ENCODE results near the gene HSPA13. TPM values are rescaled to one million over a fixed set of nuclear protein-coding genes. Genes with fewer than 3 reads are reported as not detected.

HSPA13 gene, protein sequence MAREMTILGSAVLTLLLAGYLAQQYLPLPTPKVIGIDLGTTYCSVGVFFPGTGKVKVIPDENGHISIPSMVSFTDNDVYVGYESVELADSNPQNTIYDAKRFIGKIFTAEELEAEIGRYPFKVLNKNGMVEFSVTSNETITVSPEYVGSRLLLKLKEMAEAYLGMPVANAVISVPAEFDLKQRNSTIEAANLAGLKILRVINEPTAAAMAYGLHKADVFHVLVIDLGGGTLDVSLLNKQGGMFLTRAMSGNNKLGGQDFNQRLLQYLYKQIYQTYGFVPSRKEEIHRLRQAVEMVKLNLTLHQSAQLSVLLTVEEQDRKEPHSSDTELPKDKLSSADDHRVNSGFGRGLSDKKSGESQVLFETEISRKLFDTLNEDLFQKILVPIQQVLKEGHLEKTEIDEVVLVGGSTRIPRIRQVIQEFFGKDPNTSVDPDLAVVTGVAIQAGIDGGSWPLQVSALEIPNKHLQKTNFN
- polyA plus RNA-seq = 1 to 10 TPM; 5.6 to 7.9 (median 5.8) TPM

DNA sequence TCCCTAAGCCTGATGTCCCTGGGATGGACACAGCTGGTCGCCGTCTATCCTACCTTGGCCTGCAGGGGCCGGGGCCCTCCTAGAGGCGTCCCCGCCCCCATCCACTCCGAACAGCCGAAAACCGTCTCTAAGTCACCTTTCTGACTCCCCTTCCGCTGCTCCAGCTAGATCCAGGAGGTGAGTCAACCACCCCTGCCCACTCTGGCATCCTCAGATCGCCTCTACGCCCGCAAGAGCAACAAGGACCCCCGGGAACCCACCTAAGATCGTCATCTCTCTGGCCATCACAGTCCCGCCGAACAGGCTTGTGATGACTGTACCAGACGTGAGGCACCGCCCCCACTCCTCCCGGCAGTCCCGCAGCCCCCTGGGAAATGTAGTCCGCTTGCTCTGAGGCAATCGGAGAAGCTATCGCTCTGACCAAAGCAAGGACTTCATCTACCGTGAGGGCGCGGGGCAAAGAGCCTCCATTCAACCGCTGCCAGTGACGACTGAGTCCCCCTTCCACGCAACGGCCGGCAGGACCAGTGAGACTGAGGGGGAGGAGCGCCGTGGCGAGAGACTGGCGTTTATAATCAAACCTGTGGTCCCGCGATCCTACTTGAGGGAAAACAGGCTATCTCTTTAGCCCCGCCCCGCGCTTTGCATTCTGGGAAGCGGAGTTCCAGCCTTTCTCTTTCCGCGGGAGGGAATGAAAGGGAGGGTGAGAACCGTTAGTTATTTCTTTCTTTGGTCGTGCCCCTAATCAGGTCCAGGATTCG lies at the start of gene HSPA13:
TSS of gene HSPA13 (minus strand) at position 312 of the 761 bp plus-strand sequence. CDS start at position 285, 27 bp downstream.
- 0 to 1% (median 0%) methylated on average over 46 of the region's 46 CpGs for WGBS, 3 donors
- peak within 1 kb of the TSS; percentile 71 for H3K27ac ChIP-seq (ENCODE audit: low read depth, low read length)

DNA sequence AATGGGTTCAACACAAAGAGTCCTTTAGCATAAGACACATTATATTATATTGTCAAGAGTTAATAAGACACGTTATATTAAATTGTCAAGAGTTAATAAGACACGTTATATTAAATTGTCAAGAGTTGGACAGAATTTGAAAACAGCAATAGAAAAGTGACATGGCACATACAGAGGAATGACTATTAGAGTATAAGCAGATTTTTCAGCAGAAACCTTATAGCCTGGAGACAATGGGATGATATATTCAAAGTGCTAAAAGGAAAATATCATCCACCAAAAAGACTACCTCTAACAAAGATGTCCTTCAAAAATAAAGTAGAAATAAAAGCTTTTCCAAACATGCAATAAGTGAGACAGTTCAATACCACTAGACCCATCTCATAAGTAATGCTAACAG lies 36.0 kb upstream of the HSPA13 start:
- H3K27ac ChIP-seq (ENCODE audit: low read depth, low read length) = no peak overlapping the region
- 55 to 91% (median 85%) methylated on average over 2 of the region's 2 CpGs for WGBS, 3 donors

DNA sequence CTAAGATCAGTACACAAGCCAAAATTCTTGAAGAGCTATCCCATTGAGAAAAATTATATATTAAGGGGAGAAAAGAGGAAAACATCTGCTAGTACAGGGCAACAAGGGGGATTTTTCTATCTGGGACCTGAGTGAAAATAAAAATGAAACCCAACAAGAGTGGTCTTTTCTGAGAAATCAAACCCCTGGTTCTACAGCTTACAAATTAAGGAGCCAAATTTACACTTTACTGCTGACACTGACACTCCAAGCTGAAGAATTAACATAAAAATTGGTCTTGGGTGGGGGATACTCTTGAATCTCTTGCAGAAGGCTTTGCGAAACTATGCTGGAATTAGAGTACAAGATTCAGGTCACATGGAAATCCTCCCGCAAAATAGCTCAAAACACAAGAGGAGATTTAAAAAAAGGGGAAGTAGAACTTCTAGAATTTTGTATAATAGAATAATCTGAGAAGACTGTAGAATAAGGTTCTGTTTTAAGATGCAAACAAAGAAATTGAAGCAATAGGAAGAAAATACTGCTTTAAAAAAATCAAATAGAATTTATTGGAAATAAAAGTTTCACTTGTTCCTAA lies 32.1 kb upstream of the HSPA13 start:
- 73 to 82% (median 79%) methylated on average over 2 of the region's 2 CpGs for WGBS, 3 donors
- H3K27ac ChIP-seq (ENCODE audit: low read depth, low read length) = no peak overlapping the region

DNA sequence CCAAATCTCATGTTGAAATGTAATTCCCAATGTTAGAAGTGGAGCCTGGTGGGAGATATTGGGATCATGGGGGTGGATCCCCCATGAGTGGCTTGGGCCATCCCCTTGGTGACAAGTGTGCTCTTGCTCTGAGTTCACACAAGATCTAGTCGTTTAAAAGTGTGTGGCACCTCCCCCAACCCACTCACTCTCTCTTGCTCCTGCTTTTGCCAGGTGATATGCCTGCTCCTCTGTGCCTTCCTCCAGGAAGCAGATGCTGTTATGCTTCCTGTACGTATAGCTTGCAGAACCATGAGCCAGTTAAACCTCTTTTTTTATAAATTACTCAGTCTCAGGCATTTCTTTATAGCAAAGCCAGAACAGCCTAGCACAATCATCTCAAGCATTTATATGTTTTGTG lies 23.0 kb upstream of the HSPA13 start:
- no peak overlapping the region for H3K27ac ChIP-seq (ENCODE audit: low read depth, low read length)
- 23 to 27% (median 25%) methylated on average over 2 of the region's 2 CpGs for WGBS, 3 donors

DNA sequence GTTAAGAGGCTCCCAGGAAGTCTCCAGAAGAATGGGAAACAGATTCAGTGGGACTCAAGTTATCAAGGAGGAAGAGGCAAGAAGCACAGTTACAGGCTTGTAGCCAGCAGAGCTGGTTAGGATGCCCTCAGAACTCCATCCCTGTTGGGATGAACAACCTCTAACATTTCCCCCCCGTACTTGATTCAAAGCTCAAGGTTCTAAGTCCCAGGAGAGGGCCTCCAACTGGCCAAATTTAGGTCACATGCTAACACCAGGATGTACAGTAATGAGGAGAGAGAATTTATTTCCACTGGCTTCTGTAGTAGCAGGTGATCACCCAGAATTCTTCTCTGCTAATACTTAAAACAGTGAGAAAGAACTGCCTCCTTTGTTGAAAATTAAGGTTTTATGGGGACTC lies 22.3 kb upstream of the HSPA13 start:
- WGBS, 3 donors = 42 to 54% (median 47%) methylated on average over 1 of the region's 1 CpG
- no peak overlapping the region for H3K27ac ChIP-seq (ENCODE audit: low read depth, low read length)

DNA sequence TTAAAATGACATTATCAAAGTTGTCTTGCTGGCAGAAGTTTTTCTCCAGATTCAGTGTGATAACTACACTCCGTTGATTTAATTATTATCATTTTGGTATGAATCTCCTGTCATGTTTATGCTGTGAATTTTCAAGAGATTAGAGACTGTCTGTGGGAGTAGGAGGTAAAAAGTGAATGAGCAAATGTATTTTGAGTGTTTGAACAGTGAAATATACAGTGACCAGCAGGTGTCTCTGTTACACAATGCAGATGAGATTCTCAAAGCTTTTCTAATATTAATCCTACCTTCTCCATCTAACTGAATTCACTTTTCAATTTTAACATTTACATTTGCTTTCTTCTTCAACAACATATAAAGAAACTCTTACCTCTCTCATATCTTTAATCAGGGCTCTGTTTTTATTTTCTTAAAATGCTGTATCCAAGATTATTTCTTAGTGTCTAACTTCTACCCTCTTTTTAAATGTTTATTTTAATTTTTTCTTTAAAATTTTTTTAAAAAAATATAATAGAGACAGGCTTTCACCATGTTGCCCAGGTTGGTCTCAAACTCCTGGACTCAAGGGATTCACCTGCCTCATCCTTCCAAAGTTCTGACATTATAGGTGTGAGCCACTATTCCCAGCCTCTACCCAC lies 20.9 kb upstream of the HSPA13 start:
- no peak overlapping the region for H3K27ac ChIP-seq (ENCODE audit: low read depth, low read length)
- WGBS, 3 donors = 26 to 36% (median 35%) methylated on average over 1 of the region's 1 CpG

DNA sequence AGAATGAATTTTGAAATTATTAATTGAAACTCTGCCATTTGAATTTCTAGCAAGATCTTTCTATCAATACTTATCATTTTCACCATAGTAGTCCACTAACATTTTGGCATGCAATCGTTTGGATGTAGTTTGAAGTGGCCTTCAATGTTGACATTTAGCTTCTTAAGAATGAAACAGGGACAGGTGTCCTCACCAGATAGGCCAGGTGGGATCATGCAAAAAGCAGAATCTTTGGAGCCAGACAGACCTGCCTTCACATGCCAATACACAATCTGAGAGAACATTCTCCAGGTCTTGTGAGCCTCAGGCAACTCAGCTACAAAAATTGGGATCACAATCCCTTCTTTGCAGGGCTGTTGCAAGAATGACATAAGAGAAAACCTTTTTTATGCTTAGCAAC lies 18.3 kb upstream of the HSPA13 start:
- 33 to 73% (median 47%) methylated on average over 1 of the region's 1 CpG for WGBS, 3 donors
- no peak overlapping the region for H3K27ac ChIP-seq (ENCODE audit: low read depth, low read length)

DNA sequence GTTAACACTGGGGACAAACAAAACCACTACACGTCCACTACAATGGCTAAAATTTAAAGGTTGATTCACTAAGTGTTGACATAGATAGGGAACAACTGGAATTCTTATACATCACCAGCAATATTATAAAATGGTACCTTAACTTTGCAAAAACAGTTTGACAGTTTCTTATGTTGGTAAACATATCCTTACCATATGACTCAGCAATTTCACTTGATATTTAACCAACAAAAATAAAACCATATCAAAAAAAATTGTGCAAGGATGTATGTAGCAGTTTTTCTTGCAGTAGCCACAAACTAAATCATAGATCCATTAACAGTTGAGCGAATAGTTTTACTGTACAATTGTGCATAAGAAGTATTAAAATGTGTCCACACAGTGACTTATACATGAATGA lies 5.3 kb upstream of the HSPA13 start:
- H3K27ac ChIP-seq (ENCODE audit: low read depth, low read length) = no peak overlapping the region
- WGBS, 3 donors = 92 to 97% (median 94%) methylated on average over 2 of the region's 2 CpGs

DNA sequence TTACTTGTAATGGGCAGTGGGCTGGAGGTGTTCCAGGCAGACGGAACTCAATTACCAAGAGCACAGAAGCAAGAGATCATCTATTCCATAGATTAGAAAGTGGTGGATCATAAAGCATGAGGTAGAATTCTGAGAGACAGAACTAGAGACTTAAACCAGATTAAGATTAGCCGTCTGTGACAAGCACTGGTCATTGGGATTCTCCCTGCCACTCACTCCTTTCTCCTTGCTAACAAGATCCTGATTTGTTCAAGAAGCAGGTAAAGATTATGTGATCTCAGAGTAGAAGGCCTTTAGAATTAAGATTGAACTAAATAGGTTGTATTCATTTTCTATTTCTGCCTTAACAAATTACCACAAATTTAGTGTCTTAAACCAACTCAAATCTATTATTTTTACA lies 1.5 kb upstream of the HSPA13 start:
- no peak overlapping the region for H3K27ac ChIP-seq (ENCODE audit: low read depth, low read length)
- 90 to 98% (median 98%) methylated on average over 2 of the region's 2 CpGs for WGBS, 3 donors

DNA sequence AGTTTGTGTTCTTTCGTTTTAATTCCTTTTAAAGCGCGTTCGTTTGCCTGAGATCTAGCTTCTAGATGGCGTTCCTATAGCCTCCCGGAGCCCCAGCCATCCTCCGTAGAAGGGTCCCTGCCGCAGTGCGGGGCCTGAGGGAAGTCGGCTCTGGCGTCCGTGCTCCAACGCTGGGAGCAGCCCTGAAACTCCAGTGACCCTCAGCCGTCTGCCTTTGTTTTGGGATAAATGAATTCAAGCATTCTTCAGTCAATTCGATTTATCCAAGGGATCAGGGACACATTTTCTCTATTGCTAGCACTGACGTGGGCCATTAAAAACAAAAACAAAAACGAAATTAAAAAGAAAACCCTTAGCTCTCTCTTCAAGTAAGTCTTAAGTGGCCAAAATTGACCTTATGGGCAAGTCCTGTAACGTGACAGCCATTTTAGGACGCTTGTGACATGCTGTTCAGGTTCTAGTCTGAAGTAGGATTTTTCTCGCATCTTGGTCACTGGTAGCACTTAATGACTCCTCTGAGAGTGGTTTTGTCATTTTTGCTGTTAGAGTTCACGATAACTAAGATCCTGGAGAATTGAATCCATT lies 742 bp upstream of the HSPA13 start:
- peak overlapping the region; percentile 71 for H3K27ac ChIP-seq (ENCODE audit: low read depth, low read length)
- 3% methylated on average over 21 of the region's 21 CpGs for WGBS, 3 donors

DNA sequence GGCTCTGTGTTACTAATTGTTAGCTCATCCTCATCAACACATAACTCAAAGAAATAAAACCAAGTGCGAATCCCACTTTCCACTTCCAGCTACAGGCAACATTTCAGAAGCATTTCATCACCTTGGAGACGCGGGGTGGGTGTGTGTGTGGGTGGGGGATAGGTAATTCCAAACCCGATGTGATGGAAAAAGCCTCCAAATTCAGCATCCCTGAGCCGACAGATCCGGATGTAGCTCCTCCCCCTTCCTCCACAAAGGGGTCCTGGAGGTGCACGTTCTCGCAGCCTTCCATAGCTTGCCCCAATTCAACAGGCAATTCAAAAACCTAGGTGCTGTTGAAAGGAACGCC lies 486 bp downstream of the HSPA13 start:
- H3K27ac ChIP-seq (ENCODE audit: low read depth, low read length) = no peak overlapping the region
- 0 to 1% (median 1%) methylated on average over 9 of the region's 9 CpGs for WGBS, 3 donors

DNA sequence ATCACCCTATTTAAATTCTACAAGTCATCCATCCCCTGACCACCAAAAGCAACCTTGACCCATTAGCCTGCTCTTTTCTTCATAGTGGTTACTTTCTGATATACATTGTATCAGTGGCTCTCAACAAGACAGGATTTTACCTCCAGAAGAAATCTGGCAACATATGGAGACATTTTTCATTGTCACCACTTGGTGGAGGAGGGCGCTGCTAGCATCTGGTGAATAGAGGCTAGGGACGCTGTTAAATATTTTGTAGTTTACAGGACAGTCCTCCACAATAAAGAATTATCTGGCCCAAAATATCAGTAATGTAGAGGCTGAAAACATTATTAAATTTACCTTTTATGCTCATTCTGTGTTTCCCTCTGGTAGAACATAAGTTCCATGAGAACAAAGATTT lies 6.1 kb downstream of the HSPA13 start:
- no peak overlapping the region for H3K27ac ChIP-seq (ENCODE audit: low read depth, low read length)
- WGBS, 3 donors = 98 to 100% (median 99%) methylated on average over 2 of the region's 2 CpGs

DNA sequence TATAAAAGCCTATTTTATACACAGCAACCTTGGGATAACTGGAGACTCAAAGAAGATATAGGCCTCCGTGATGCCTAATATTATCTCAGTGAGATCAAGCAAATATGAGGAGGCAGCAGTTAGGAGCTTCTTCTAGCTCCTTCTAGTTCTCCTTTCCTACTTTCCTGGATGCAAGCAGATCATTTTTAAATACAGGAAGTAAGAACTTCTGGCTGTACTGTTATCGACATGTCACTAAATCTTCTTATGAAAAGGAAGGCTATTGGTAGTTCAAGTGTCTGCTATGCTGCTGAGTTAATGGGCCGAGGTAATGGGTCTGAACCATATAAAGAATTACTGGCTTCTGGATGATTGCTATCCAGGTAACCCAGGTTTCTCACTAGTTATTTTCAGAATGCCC lies 15.9 kb downstream of the HSPA13 start:
- WGBS, 3 donors = 66 to 79% (median 67%) methylated on average over 3 of the region's 3 CpGs
- no peak overlapping the region for H3K27ac ChIP-seq (ENCODE audit: low read depth, low read length)

DNA sequence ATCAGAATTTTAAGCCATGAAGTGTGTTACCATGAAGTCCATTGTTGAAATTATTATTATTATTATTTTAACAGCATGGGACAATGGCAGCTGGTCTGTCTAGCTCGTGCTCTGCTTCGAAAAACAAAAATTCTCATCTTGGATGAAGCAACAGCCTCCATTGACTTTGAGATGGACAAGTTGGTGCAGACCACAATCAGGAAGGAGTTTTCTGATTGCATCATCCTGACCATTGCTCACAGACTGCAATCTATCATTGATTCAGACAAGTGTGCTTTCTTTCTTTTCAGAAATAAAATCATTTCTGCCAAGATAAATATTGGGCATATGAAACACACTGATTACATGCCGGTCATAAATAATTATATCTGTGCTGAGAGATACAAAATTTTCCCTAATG lies 21.0 kb downstream of the HSPA13 start:
- 48 to 55% (median 51%) methylated on average over 3 of the region's 3 CpGs for WGBS, 3 donors
- H3K27ac ChIP-seq (ENCODE audit: low read depth, low read length) = no peak overlapping the region

DNA sequence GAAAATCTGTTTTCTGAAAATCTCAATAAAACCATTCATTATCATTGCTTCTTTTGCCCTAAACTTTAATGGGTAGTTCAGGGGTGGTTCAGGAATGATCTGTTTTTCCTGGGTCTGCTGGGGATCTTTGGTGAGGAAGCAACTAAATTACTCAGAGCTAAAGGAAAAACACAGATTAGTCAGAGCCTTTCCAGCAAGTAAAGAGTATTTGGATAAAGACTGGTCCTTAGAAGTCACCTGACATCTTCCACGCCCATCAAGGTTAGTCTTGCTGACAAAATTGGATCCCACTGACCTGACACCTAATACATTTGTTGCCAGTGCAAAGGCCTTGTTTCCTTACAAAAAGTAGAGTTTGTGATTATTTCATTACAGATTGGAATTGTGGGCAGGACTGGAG lies 24.2 kb downstream of the HSPA13 start:
- no peak overlapping the region for H3K27ac ChIP-seq (ENCODE audit: low read depth, low read length)
- WGBS, 3 donors = 55 to 79% (median 72%) methylated on average over 1 of the region's 1 CpG

DNA sequence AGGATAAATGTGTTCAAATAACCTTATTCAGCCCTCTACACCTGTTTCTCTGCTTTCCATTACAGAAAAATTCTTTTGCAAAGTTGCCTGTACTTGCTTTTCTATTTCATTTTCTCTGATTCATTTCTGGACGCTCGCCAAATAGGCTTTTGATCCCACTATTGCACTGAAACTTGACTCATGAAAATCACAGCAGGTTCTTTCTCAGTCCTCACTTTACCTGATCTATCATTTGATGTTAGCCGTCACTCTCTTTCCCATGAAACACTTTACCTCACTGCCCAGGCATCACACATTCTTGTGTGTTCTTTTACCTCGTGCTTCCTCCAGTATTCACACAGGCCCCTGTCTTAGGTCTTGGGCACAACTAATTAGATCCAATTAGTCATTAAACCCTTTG lies 26.2 kb downstream of the HSPA13 start:
- WGBS, 3 donors = 53 to 80% (median 69%) methylated on average over 4 of the region's 4 CpGs
- H3K27ac ChIP-seq (ENCODE audit: low read depth, low read length) = no peak overlapping the region

DNA sequence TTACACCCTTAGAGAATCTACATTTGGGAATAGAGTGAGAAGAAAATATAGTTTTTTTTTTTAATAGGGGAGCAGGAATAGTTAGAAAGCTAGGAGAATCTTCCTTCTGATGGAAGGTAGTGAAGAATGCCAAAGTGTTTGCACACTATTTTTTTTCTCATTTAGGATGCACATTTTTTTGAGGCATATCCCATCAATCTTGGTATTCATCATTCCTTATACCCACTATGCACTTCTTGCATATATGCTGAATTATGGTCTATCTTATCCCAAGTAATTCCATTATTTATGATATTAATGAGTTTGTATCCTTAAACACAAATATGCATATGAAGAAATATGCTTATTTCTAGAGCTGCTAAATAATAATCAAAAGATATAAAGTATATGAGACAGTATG lies 28.4 kb downstream of the HSPA13 start:
- H3K27ac ChIP-seq (ENCODE audit: low read depth, low read length) = no peak overlapping the region

DNA sequence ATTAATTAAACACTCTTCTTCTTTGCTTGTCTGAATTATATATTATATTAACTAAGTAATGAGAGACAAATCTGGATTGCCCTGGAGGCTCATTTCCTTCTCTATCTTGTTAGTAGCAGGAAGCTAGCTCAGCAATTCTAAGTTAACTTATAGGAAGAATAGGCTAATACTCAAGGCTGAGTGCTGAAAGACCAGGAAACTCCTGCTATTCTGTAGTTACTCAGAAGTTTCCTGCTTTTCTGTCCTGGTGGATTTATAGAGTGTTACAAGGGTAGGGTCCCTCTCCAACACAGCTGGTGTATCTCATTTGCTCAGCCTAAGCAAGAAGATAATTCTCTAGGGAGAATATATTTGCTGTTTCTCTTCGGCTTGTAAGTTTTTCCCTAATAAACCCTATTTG lies 29.2 kb downstream of the HSPA13 start:
- H3K27ac ChIP-seq (ENCODE audit: low read depth, low read length) = no peak overlapping the region
- 46 to 72% (median 63%) methylated on average over 1 of the region's 1 CpG for WGBS, 3 donors

DNA sequence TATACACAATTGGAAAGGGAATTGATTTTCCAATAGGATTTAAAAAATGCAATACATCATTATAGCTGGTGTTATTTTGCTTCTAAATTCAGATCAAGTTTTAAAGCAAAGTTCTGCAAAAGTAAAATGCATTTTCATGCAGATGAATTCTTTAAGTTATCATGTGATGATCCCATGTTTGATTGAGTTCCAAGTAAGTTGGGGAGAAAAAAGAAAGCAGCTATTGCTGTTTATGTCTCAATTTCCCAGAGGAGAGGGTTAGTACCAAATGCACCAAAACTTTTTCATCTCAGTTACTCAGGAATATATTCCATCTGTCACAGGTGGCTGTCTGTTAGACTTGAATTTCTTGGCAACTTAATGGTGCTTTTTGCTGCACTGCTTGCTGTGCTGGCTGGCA lies 29.7 kb downstream of the HSPA13 start:
- H3K27ac ChIP-seq (ENCODE audit: low read depth, low read length) = no peak overlapping the region

Measured in adipose tissue (tissue), 3 donors.